ENCODE results near the gene IL1R2.

Gene IL1R2

GRCh38 chr2:102024410-102024809, 32.6 kb downstream of the IL1R2 start:
- no peak overlapping the region for H3K27ac ChIP-seq
- TF ChIP-seq CTCF (conservative IDR thresholded peaks at IDR 0.05), result no peak

GRCh38 chr2:102025016-102025501, 33.3 kb downstream of the IL1R2 start:
- no peak overlapping the region for H3K27ac ChIP-seq
- no peak for TF ChIP-seq CTCF (conservative IDR thresholded peaks at IDR 0.05)

- no peak for TF ChIP-seq CTCF (conservative IDR thresholded peaks at IDR 0.05)
- no peak overlapping the region for H3K27ac ChIP-seq
Measured at GRCh38 chr2:102025583-102026267, 34.0 kb downstream of the IL1R2 start.

GRCh38 chr2:102027036-102027980, 35.5 kb downstream of the IL1R2 start:
- TF ChIP-seq CTCF (conservative IDR thresholded peaks at IDR 0.05), result no peak
- peak overlapping the region; percentile 42; the same call in 1 of the 2 replicates for H3K27ac ChIP-seq

GRCh38 chr2:102028470-102028869, 36.7 kb downstream of the IL1R2 start:
- H3K27ac ChIP-seq, result no peak overlapping the region
- TF ChIP-seq CTCF (conservative IDR thresholded peaks at IDR 0.05), result no peak

GRCh38 chr2:102029405-102029804, 37.6 kb downstream of the IL1R2 start:
- no peak overlapping the region for H3K27ac ChIP-seq
- no peak for TF ChIP-seq CTCF (conservative IDR thresholded peaks at IDR 0.05)

GRCh38 chr2:102029952-102030351, 38.2 kb downstream of the IL1R2 start:
- TF ChIP-seq CTCF (conservative IDR thresholded peaks at IDR 0.05), result no peak
- H3K27ac ChIP-seq, result no peak overlapping the region
